SK-N-SH (cell line): ENCODE results near the gene ANKRD44. TPM values are rescaled to one million over a fixed set of nuclear protein-coding genes. Genes with fewer than 3 reads are reported as not detected.

Experiments used
- CTCF ChIA-PET: fragments of 300-600, 350-600 bp; formaldehyde crosslinking; extraction: SDS; loops from one replicate; lab custom pipeline; 2021; lab: Yijun Ruan, JAX
- POLR2A ChIA-PET: fragments of 350-600 bp; sonication (Branson Sonifier 250); formaldehyde crosslinking; extraction: SDS; loops from one replicate; lab custom pipeline; 2020; ENCODE audit warnings: antibody characterized with exemption, inconsistent platforms; lab: Yijun Ruan, JAX
- DNase-seq: peaks from one replicate; pipeline ENCODE4 v3.0.0; 2012
- H2AFZ ChIP-seq: fragments of 200-600 bp; sonication (generic); 2 replicates; pipeline ENCODE4 v1.8.1; 2016; ENCODE audit warnings: antibody characterized with exemption, mild to moderate bottlenecking, low read depth
- H3F3A ChIP-seq: fragments of 200-600 bp; sonication (generic); replicated peaks from 2 replicates; pipeline ENCODE3; 2016; ENCODE audit warnings: antibody characterized with exemption, mild to moderate bottlenecking; ENCODE audit not compliant: insufficient read depth
- H3K27ac ChIP-seq, 2 experiments: fragments of 200-500 bp in 1 of 2; fragments of 200-600 bp in 1 of 2; sonication (Bioruptor generic) in 1 of 2; sonication (generic), shearing (Covaris generic) in 1 of 2; 2 replicates each; pipeline versions ENCODE4 v1.5.1 to v1.6.1; 2014 to 2016; ENCODE audit warnings: low read depth in 2 of 2, inconsistent platforms in 1 of 2, low read length in 1 of 2, mild to moderate bottlenecking in 1 of 2, mixed read lengths in 1 of 2
- H3K27me3 ChIP-seq: fragments of 200-600 bp; sonication (generic), shearing (Covaris generic); 2 replicates; pipeline ENCODE4 v1.6.1; 2016; ENCODE audit warnings: mixed run types; ENCODE audit not compliant: insufficient read depth
- H3K36me3 ChIP-seq, 2 experiments: fragments of 200-500 bp in 1 of 2; fragments of 200-600 bp in 1 of 2; sonication (Bioruptor generic) in 1 of 2; sonication (generic) in 1 of 2; replicated peaks in 1 of 2; 2 replicates each; pipeline versions ENCODE3 to v1.5.1; 2014 to 2016; ENCODE audit warnings: low read length in 1 of 2, mild to moderate bottlenecking in 1 of 2; ENCODE audit not compliant: insufficient read depth in 2 of 2, control insufficient read depth in 1 of 2
- H3K4me1 ChIP-seq, 2 experiments: fragments of 200-500 bp in 1 of 2; fragments of 200-600 bp in 1 of 2; sonication (Bioruptor generic) in 1 of 2; sonication (generic), shearing (Covaris generic) in 1 of 2; 2 replicates each; pipeline versions ENCODE4 v1.5.1 to v1.6.1; 2014 to 2016; ENCODE audit warnings: low read depth in 1 of 2, low read length in 1 of 2, mixed run types in 1 of 2; ENCODE audit not compliant: insufficient read depth in 2 of 2, control insufficient read depth in 1 of 2
- H3K4me2 ChIP-seq: fragments of 200-600 bp; sonication (generic), shearing (Covaris generic); 2 replicates; pipeline ENCODE4 v1.6.1; 2017; ENCODE audit warnings: mixed run types
- H3K4me3 ChIP-seq, 2 experiments: fragments of 200-500 bp in 1 of 2; fragments of 200-600 bp in 1 of 2; sonication (Bioruptor generic) in 1 of 2; sonication (generic), shearing (Covaris generic) in 1 of 2; 2 replicates each; pipeline versions ENCODE4 v1.5.1 to v1.8.1; 2014 to 2016; ENCODE audit warnings: low read depth in 2 of 2, inconsistent platforms in 1 of 2, low read length in 1 of 2, mild to moderate bottlenecking in 1 of 2, mixed read lengths in 1 of 2, moderate library complexity in 1 of 2
- H3K79me2 ChIP-seq: fragments of 200-600 bp; sonication (generic); 2 replicates; pipeline ENCODE4 v1.8.1; 2017; ENCODE audit warnings: mild to moderate bottlenecking; ENCODE audit not compliant: insufficient read depth
- H3K9ac ChIP-seq: fragments of 200-600 bp; sonication (generic); 2 replicates; pipeline ENCODE4 v1.6.1; 2017; ENCODE audit warnings: mixed run types
- H3K9me2 ChIP-seq: fragments of 200-600 bp; sonication (generic); 2 replicates; pipeline ENCODE4 v1.6.1; 2017; ENCODE audit warnings: mixed run types
- H3K9me3 ChIP-seq: fragments of 200-600 bp; sonication (generic); 2 replicates; pipeline ENCODE4 v1.6.1; 2017; ENCODE audit warnings: mixed run types, mild to moderate bottlenecking, moderate library complexity
- H4K20me1 ChIP-seq: fragments of 200-600 bp; sonication (generic); 2 replicates; pipeline ENCODE4 v1.6.1; 2017; ENCODE audit warnings: mild to moderate bottlenecking, mixed run types; ENCODE audit not compliant: insufficient read depth
- CHD2 ChIP-seq: fragments of 150-350 bp; IDR thresholded peaks from 2 replicates; pipeline ENCODE4 v1.6.1; 2018; ENCODE audit warnings: low read length; ENCODE audit not compliant: partially characterized antibody
- JUND ChIP-seq: IDR thresholded peaks from 2 replicates; pipeline ENCODE4 v1.4.0; 2012
- MXI1 ChIP-seq: IDR thresholded peaks from 2 replicates; pipeline ENCODE4 v1.6.1; 2012; ENCODE audit warnings: mild to moderate bottlenecking, low read depth, low read length, improper control_type of control experiment
- NRF1 ChIP-seq: IDR thresholded peaks from 2 replicates; pipeline ENCODE4 v1.6.1; 2012; ENCODE audit warnings: low read depth, mild to moderate bottlenecking, low read length
- POLR2AphosphoS5 ChIP-seq: IDR thresholded peaks from 2 replicates; pipeline ENCODE4 v1.6.1; 2012; ENCODE audit warnings: low read depth, low read length
- REST ChIP-seq: IDR thresholded peaks from 2 replicates; pipeline ENCODE4 v1.6.1; 2012; ENCODE audit warnings: mild to moderate bottlenecking, low read depth, low read length, moderate library complexity
- SIN3A ChIP-seq: IDR thresholded peaks from 2 replicates; pipeline ENCODE4 v1.6.1; 2012; ENCODE audit warnings: low read depth, mild to moderate bottlenecking, low read length, moderate library complexity, borderline replicate concordance
- USF1 ChIP-seq: IDR thresholded peaks from 2 replicates; pipeline ENCODE4 v1.4.0; 2012; ENCODE audit warnings: low read depth, borderline replicate concordance
- YY1 ChIP-seq: IDR thresholded peaks from 2 replicates; pipeline ENCODE4 v1.4.0; 2012; ENCODE audit warnings: low read depth, mild to moderate bottlenecking
- ZBTB33 ChIP-seq: IDR thresholded peaks from 2 replicates; pipeline ENCODE4 v1.4.0; 2012; ENCODE audit warnings: low read depth, borderline replicate concordance
- WGBS: methylation state at CpG from one replicate; pipeline ENCODE4 v1.1.6; 2017; ENCODE audit warnings: low lambda C conversion rate; 5-methylcytosine and 5-hydroxymethylcytosine counted together
- polyA plus RNA-seq, 3 experiments: library from polyadenylated mRNA; depleted of rRNA; stranded (reverse); fragments of >200 nt; gene quantifications; 2 replicates each; pipeline ENCODE4 v1.2.3, GENCODE V29; 2012

ANKRD44 gene
- polyA plus RNA-seq, 1 of the 3 experiments (the other 2 are of a cell fraction): 12.5 TPM

- TF ChIP-seq REST: no peak
- TF ChIP-seq USF1: no peak
- TF ChIP-seq ZBTB33: no peak
- TF ChIP-seq CHD2: no peak
- no peak for TF ChIP-seq JUND
- TF ChIP-seq NRF1: no peak
- no peak for TF ChIP-seq YY1
- no peak for TF ChIP-seq POLR2AphosphoS5
- TF ChIP-seq MXI1: no peak
Observed at GRCh38 chr2:197211881-197212342, 98.7 kb downstream of the ANKRD44 start (continued).

- Histone ChIP-seq H3K9ac (no peak overlapping the region), H3K4me1 (peaks cover 7 to 25% of the 10 kb centered on the region in 2 experiments; a peak in 3 of 4 replicates), H4K20me1 (no peaks in the 10 kb centered on the region), H3F3A (no peaks in the 10 kb centered on the region), H3K9me2 (no peaks in the 10 kb centered on the region), H3K27ac (no peak overlapping the region; a peak in 1 of 4 replicates), H3K4me2 (no peak overlapping the region), H3K4me3 (no peak overlapping the region), H3K79me2 (no peaks in the 10 kb centered on the region), H3K36me3 (no peaks in the 10 kb centered on the region), H3K27me3 (no peaks in the 10 kb centered on the region), H3K9me3 (no peaks in the 10 kb centered on the region), H2AFZ (no peak overlapping the region)
- no peak for TF ChIP-seq SIN3A
- ChIA-PET CTCF (interaction anchor here (0.6 to 3.2 kb wide), 3 partner anchors 10 to 101 kb away, joined by 3 to 14 read pairs (median 6); no protein-coding TSS in a partner anchor), POLR2A (no interaction called here)
- no peak for DNase-seq
- WGBS: 66% methylated on average over 3 of the region's 3 CpGs
Observed at GRCh38 chr2:197210430-197210829, 100.2 kb downstream of the ANKRD44 start.
